Esophagus squamous epithelium (tissue), 4 donors: ENCODE data around the gene MN1.

ENCODE experiments used
- POLR2A ChIP-seq, 4 donors: fragments of 450-650 bp; IDR thresholded peaks; one replicate each; pipeline ENCODE4 v1.6.1; 2017; ENCODE audit warnings: antibody characterized with exemption in 4 of 4, mild to moderate bottlenecking in 4 of 4, moderate library complexity in 3 of 4
- TF ChIP-seq, protein P1 (sequence below), 6 experiments: fragments of 450-650 bp in 4 of 6; fragments of 200-600 bp in 2 of 6; sonication (generic) in 2 of 6; IDR thresholded peaks; one replicate each; pipeline ENCODE4 v1.5.1; 2016 to 2019; ENCODE audit warnings: antibody characterized with exemption in 6 of 6, mild to moderate bottlenecking in 4 of 6, moderate library complexity in 4 of 6

DNA sequence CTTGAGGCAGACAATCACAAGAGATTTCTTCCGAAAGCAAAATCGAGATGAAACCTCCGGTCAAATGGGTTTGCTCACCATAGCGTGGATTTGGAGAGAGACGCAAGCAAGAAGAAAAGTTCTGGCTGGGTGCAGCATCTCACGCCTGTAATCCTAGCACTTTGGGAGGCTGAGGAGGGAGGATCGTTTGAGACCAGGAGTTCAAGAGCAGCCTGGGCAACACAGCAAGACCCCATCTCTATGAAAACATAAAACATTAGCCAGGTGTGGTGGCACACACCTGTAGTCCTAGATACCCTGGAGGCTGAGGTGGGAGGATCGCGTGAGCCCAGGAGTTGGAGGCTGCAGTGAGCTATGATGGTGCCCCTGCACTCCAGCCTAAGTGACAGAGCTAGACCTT is 24.4 kb downstream of the MN1 start:
- TF ChIP-seq POLR2A (IDR thresholded peaks at IDR 0.05) = no peak
- TF ChIP-seq, protein P1, sequence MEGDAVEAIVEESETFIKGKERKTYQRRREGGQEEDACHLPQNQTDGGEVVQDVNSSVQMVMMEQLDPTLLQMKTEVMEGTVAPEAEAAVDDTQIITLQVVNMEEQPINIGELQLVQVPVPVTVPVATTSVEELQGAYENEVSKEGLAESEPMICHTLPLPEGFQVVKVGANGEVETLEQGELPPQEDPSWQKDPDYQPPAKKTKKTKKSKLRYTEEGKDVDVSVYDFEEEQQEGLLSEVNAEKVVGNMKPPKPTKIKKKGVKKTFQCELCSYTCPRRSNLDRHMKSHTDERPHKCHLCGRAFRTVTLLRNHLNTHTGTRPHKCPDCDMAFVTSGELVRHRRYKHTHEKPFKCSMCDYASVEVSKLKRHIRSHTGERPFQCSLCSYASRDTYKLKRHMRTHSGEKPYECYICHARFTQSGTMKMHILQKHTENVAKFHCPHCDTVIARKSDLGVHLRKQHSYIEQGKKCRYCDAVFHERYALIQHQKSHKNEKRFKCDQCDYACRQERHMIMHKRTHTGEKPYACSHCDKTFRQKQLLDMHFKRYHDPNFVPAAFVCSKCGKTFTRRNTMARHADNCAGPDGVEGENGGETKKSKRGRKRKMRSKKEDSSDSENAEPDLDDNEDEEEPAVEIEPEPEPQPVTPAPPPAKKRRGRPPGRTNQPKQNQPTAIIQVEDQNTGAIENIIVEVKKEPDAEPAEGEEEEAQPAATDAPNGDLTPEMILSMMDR (IDR thresholded peaks at IDR 0.05) = no peak
